RCC 7860 (cell line): ENCODE data around the gene SLAMF1.
"Not testable (repeated sequence)": the region's sequence is repeated elsewhere in the genome, so short reads cannot be mapped to it uniquely, and the experiment has no call there.

Experiments
- DNase-seq: peaks from one replicate; pipeline ENCODE4 v3.0.0-alpha.2; 2015; ENCODE audit warnings: low spot score
- FAIRE-seq: peaks from 2 replicates; lab custom pipeline; 2012; peaks lifted over from hg19 to GRCh38; lab: Jason Lieb, UNC

The SLAMF1 gene

DNA sequence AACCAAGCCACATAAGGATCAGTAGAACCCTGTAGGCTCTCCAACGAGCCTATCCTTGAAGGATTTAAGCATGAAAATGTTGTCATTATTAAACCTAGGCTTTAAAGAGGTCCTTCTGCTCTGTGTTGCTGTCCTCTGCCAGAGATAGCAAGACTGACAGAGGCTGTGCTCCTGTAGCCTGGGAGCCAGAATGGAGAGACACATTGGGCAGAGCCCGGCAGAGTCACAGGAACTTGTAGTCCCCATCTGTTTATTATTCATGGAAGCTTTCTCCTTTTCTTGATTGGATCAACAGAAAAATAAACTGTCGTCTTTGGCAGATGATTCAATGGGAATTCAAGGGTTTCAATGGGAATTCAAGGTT, 19.2 kb upstream of the SLAMF1 start:
- no peak for DNase-seq
- FAIRE-seq: no peak

DNA sequence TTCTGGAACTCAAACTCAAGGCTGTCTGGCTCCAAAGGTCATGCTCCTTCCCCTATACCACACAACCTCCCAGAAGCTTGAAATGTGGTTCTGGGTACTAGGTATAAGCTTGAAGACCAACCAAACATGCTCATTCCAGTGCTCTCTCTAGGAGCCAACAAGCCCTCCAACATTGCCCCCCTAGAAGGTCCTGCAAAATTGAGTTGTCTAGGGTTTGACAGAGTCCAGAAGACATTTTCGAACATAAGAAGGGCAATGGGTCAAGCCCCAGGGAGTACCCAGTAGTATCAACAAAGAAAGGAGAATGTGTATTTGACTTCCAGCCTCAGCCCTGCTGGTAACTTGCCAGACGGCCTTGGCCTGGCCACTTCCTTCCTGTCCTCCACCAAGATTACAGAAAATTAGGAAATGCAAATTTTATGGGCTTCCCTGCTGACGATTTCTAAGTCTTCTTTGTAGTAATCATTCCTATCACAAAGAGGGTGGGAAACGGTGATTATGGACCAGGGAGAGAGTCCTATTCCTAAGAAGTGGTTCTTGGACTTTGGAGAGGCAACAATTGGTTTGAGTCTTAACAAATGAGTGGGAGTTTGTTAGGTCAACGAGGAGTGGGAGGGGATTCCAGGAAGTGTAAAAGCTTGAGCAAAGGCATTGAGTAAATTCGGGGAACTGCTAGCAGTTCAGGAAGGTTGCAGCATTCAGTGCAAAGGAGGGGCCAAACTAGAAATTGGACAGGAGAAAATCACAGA, 18.7 kb upstream of the SLAMF1 start:
- FAIRE-seq: no peak
- no peak for DNase-seq

DNA sequence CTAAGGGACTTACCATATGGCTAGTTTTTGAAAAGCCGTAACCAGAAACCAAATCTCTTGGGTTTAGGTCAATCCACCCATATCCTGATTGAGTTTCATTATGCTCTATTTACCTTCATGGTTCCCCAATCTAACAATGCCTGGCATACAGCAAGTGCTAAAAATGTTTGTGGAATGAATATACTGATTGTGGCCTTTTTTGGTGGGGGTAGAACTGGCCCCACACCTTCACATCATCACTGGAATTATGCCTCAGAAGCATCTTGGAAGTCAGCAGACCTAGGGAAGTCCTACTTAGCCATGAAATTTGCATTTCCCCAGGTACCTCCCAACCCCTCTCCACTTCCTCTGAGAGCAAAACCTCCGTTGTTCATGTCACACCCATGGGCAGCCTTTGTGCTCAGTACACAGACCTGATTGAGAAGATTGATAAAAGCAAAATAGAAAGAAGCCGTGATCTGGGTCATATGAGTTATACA, 17.8 kb upstream of the SLAMF1 start:
- no peak for DNase-seq
- FAIRE-seq: no peak

DNA sequence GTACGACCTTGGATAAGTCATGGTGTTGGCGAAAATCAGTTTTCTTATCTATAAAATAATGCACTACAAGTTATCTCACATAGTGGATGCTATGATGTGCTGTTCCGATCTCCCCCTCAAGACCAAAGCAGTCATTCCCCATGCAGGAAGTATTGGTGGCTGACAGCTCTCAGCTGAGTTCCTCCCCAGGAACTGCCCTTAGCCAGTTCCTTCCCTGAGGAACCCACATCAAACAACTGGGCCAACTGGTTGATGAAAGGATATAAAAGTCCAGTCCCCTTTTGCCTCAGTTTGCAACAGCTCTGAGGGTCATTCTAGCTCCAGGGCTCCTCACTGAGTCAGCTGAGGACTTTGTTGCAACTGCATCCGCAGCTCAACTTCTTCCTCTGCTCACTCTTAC, 16.1 kb upstream of the SLAMF1 start:
- DNase-seq (no peak), FAIRE-seq (no peak)

DNA sequence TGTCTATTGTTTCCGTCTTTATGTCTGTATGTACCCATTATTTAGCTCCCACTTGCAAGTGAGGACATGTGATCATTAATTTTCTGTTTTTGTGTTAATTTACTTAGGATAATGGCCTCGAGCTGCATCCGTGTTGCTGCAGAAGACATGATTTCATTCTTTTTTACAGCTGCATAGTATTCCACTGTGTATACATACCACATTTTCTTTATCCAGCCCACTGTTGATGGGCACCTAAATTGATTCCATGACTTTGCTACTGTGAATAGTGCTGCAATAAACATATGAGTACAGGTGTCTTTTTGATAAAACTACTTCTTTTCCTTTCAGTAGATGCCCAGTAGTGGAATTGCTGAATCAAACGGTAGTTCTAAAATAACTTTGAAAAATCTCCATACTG, 12.7 kb upstream of the SLAMF1 start:
- no peak for DNase-seq
- no peak for FAIRE-seq

DNA sequence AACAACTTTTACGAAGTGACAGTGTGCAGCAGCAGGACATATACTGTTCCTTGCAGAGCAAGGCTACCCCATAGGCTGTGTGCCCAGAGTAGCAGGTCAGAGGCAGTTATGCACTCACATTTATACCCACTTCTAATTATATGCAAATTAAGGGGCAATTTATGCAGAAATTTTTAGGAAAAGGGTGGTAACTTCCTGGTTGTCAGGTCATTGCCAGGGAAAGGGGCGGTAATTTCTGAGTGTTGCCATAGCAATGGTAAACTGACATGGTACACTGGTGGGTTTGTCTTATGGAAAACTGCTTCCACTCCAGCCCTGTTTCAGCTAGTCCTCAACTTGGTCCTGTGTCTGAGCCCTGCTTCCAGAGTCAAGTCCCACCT, 12.0 kb upstream of the SLAMF1 start:
- FAIRE-seq (no peak), DNase-seq (no peak)

DNA sequence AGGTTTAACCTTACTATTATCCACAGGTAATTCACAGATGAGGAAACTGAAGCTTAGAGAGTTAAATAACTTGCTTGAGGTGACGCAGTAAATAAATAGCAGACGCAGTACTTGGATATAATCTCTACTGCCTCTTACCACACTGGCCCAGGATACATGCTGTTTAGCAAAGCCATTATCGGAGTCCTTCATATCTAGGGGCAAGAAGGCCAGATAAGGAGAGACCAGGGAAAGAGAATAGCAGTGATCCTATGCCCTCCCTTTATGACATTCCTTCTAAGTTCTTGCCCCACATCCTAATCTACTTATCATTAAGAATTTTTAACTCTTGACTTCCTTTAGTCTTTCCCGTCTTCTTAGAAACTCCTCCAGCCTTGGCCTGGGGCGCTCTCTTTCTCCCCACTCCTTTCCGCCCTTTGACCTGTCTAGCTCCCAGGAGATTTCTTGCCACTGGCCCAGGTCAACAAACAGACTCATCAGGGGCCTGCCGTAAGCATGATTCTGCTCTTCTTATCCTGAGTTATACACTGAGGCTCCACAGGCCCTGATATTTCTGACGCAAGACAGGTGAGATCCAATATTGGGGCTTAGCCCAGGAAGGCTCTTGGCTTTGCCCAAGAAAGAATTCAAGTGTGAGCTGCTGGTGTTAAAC, 11.4 kb upstream of the SLAMF1 start:
- no peak for FAIRE-seq
- no peak for DNase-seq

DNA sequence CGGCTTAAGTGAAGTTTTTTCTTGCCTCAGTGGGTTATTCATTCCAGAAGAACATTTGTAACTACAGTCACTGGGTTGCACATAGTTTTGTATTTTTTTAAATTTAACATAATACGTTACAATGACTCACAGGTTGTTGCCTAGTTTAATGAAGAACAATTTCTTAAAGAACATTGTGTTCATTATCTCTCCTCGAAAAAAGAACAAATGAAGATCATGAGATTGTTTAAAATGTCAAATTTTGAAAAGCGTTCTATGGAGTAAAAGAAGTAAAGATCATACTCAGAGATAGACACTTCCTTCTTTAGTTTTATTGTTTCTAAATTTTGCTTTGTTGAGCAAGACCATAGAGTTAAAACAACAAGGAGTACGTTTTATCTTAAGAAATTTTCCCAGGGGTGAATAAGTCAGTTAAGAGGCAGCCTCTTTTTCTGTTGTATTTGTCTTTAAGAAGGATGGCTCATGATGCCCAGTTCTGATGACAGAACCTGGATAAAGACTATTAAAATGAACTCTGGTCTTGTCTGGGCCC, 10.5 kb upstream of the SLAMF1 start:
- no peak for FAIRE-seq

DNA sequence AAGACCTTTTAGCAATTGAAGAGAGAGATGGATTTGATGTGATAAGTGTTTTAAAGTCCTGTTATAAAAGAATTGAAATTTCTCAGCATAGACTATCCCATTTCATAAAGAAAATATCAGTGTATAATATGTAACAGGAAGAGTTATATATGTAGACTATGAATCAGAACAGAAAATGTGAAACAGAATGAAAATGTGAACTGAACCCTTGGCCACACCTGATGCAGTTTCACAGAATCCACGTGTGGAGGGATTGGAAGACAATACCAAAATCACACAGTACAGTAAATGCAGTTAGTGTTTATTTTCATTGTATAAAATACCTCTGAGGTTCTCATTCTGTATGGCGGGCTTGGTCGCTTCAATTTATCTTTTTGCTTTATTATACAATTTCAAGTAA, 9.9 kb upstream of the SLAMF1 start:
- FAIRE-seq: no peak
- no peak for DNase-seq

More for the DNA sequence above, 10.5 kb upstream of the SLAMF1 start:
- no peak for DNase-seq

DNA sequence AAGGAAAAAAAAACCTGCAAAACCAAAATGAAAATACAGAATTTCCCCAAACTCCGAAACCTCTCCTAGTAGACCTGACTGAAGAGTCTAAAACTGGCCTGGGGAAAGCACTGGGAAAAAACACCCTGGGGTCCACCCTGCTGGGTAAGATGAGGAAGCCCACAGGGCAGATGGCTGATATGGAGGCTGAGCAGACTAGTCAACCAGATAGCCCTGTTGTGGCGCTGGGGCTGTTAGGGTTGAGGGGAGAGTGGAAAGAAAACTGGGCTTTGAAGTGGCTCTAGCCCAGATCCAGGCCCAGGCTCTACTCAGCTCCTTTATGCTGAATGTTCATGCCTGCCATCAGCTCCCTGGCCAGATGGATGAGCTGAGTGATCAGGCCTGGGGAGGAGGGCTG, 6.8 kb upstream of the SLAMF1 start:
- DNase-seq (no peak), FAIRE-seq (no peak)

DNA sequence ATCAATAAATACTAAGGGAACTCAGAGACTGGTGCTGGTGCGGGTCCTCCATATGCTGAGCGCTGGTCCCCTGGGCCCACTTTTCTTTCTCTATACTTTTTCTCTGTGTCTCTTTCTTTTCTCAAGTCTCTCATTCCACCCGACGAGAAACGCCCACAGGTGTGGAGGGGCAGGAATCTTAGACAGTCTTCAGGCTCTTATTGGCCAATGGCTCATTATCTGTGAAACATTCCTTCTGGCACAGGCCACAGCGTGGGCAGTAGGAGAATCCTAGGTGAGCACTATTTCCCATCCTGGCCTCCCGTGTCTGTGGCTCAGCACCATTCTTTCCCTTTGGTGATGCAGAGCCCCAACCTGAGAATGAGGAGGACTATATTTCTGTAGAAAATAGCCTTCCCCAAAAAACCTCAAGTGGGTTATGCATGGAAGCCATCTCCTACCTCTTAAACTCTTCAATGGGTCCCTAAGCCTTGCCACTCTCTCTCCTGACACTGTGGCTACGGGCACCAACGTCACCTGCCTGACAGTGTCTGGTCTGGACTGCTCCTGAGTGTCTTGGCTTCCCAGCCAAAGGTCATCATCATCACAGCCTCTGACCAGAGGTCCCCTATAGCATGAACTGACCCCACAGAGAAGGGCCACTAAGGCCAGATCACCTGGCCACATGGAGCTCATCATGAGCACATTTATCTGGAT, 6.2 kb upstream of the SLAMF1 start:
- FAIRE-seq (no peak), DNase-seq (no peak)

DNA sequence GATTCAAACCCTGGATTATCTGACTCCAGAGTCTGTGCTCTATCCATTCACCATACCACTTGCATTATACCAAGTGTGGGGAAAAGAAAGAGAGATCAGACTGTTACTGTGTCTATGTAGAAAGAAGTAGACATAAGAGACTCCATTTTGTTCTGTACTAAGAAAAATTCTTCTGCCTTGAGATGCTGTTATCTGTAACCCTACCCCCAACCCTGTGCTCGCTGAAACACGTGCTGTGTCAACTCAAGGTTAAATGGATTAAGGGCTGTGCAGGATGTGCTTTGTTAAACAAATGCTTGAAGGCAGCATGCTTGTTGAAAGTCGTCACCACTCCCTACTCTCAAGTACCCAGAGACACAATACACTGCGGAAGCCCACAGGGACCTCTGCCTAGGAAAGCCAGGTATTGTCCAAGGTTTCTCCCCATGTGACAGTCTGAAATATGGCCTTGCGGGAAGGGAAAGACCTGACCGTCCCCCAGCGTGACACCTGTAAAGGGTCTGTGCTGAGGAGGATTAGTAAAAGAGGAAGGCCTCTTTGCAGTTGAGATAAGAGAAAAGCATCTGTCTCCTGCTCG, 5.3 kb upstream of the SLAMF1 start:
- not testable (repeated sequence) for FAIRE-seq

DNA sequence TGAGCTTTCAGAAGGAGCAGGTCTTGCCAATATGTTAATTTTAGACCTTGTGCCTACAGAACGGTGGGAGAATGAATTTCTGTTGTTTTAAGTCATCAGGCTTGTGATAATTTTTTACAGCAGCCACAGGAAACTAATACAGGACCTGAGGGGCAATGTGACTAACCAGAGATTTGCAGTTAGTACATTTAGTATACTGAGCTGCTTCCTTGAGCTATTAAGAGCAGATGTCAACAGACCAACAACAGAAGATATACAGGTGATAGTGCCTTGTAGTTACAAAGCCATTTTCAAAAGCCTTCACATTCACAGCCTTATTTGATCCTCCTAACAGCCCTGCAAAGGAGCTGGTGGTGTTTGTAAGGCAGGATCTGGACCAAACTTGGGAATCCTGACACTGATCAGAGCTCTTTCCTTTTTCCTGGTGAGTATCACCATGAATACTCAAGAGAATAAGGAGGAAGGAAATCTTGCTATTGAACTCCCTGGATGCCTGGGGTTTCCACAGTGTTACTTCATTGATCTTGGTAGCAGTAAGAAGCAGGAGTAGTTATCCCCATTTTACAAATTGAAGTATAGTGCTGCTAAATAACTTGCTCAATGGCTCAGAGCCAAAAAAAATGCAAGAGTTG, 4.7 kb upstream of the SLAMF1 start:
- no peak for FAIRE-seq

More for the DNA sequence above, 5.3 kb upstream of the SLAMF1 start:
- not testable (repeated sequence) for DNase-seq

DNA sequence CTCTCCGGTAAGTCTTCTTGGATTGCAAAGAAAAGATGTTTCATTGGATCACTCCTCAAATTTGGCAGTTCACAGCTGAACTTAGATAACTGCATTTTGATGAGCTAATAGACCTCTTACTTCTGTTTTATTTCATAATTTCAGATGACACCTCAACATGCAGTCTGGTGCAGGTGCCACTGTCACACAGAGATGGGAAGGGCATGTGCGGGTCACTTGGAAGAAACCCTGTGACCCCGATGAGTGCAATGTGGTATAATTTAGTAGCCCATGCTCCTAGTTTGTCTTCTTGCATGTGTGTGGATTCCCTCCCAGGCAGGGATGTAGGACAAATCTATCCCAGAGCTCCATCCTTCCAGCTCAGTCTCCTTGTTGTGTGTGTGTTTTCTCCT, 481 bp upstream of the SLAMF1 start:
- DNase-seq: no peak
- no peak for FAIRE-seq

More for the DNA sequence above, 4.7 kb upstream of the SLAMF1 start:
- no peak for DNase-seq

DNA sequence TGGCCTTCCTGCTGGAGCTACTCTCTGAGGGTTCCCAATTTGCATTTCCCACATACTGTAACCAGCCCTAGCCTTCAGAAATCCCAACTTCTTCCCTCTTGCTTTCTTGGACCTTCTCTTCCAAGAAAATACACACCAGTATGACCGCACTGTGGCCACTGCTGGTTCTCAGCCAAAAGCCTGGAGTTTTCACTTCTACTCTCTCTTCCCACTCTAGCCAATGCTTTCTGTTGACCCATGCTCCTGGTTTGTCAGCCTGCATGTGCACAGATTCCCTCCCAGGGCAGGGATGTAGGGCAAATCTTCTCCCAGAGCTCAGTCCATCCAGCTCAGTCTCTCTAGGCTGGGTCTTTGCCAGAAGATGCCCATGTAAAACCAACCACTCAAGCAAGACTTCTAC, 664 bp downstream of the SLAMF1 start:
- FAIRE-seq (no peak), DNase-seq (no peak)

DNA sequence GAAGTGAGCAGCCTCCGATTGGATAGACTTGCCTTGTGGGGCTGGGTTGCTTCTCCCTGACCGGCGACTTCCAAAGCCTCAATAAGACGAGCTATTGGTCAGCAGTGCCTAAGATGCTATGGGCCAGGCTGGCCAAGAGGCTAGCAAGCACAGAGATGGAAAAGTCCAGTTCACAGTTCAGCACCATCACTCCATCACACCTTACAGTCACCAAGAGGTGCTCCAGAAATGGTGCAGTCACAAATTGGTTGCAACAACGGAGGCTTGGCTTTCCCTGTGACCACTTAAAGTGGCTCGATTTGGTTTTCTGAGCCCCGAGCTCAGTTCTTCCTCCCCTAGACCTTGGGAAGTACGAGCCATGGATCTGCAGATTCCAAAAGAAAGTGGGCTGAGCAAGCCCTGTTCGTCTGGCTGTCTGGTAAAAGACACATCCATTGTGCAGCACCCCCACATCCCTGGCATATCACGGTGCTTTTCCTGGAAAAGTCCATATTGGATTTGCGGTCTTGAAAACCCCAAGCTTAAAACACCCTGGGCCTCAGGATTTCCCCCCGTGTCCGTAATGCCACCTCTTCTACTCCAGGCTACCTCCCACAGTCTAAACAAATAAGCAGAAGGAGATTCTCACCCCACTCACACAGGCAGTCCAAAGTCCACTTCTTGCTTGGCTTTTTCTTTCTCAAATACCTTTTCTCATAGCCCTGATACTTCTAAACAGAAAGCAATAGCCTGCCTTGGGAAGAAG, 1.3 kb downstream of the SLAMF1 start:
- DNase-seq (no peak), FAIRE-seq (no peak)

DNA sequence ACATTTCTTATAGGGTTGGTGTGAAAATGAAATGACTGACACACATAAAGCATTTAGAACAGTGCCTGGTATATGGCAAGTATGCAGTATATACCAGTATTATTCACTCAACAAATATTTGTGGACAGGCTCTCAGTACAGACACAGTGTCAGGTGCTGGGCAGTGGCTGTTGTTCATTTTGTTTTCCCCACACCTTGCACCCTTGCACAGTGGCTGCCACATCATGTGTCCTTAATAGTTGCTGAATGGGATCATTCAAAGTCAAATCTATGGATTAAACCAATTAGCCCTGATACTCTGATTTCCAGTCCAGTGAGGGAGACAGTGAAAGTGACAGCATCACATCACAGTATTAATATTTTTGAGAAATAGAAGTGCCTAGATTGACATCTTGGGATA, 2.4 kb downstream of the SLAMF1 start:
- no peak for FAIRE-seq
- DNase-seq: no peak

DNA sequence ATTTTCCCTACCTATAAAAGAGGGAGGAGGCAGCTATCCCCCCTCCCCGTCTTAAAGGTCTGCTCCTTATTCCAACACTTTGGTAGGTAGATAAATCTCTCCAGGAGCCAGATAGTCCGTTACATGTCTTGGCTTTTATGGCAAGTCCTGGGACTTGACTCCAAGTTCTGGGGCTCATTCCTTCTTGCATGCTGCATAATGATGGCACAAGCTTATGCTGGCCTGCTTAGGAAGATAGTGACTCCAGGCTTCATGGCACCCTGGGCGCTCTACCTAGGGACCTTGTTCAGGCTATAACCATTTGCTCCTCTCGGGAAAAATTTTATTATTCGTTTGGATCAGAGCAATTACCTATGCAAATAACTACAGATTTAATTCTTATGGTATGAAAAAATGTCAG, 3.7 kb downstream of the SLAMF1 start:
- no peak for DNase-seq
- no peak for FAIRE-seq

DNA sequence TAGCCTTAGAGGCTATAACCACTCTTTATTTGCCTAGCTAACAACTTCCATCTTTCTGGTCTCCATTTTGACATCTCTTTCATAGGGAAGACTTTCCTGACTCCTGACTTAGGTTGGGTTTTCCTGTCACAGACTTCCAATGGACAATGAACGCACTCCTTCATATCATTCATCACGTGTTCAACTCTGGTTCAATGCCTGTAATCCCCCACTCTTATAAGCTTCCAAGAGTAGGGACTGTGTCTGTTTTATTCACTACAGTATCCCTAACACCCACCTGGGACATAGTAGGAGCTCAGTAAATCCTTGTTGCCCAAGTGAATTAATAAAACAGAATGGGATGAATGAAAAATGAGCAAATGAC, 4.6 kb downstream of the SLAMF1 start:
- DNase-seq: no peak

More for the DNA sequence above, 4.6 kb downstream of the SLAMF1 start:
- no peak for FAIRE-seq
